HG03060 (cell line): Measurements from ENCODE around the gene DNAAF1.
"Not testable (repeated sequence)": the region's sequence is repeated elsewhere in the genome, so short reads cannot be mapped to it uniquely, and the experiment has no call there.

Experiments used
- ATAC-seq: cut with Tn5 transposase; IDR thresholded peaks from one replicate; pipeline ENCODE4 v1.9.1; 2021; ENCODE audit warnings: low read depth, moderate number of reproducible peaks; ENCODE audit not compliant: unreplicated experiment

Gene DNAAF1

DNA sequence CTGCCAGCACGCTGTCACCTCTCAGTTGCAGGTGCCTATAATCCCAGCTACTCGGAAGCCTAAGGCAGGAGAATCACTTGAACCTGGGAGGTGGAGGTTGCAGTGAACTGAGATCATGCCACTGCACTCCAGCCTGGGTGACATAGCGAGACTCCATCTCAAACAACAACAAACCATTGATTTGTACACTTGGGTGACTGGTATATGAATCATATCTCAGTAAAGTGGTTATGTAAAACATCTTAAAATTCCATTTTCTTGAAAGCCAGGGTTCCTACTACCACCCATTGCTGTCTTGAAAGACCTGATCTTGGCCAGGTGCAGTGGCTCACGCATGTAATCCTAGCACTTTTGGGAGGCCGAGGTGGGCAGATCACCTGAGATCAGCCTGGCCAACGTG, 60.0 kb downstream of the DNAAF1 start:
- ATAC-seq, result not testable (repeated sequence)

DNA sequence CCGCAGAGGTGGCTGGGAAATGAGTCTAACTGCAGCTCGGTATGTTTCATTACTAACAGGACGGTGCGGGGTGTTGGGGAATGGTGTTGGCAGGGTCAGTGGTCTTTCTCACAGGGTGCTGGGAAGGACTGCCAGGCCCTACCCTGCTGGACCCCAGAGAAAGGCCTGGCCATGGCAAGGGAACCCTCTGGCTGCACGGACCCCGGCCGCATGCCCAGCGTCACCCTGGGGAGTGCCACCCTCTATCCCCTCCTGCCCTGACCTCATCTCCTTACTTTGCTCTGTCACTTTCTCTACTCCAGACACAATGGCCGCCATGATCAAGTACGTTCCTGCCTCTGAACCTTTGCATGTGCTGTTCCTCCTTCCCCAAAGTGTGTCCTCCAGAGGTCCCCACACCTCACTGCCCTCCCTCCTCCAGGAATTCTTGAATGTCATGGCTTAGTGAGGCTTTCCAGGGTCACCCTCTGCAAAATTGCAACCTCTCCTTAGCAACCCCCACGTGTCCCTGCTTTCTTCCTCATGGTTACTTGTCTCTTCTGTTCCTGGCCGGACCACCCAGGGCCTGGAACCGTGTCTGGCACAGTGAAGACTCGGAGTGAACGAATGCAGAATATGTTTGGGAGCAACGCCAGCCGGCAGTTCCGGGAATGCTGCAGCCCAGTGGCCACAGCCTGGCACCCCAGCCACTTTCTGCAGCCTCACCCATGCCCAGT, 61.0 kb downstream of the DNAAF1 start:
- ATAC-seq, result no peak

DNA sequence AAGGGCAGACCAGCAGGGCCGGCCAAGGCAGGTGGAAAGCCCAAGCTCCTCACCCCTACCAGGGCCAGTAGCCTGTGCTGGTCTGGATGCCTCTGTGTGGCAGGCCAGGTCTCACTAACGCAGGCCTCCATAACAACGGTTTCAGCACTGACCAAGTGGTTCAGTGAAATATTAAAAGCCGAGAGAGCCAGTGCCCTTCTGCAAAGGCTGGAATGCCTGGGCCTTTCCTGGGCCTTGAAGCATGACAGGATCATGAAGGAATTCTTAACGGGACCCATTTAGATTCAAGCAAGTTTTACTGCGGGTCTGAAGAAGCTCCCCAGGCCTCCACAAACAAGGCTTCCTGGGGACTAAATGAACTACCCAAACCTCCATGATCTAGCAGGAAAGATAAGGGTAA, 62.1 kb downstream of the DNAAF1 start:
- no peak for ATAC-seq

DNA sequence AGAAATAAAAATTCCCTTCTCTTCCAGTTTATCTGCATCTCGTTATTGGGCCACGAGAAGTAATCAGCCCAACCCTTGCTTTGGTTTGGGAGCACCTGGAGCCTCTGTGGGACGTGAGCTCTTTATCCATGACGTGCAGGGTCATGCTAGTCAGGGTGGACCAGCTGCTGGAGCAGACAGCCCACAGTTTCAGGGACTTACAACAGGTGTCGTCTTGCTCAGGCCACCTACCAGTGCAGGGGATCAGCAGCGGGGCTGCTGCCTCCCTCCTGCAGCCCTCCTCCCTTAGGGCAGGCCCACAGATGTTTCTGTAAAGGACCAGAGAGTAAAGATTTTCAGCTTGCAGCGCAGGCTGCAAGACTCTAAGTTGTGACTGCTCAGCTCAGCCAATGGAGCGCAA, 62.8 kb downstream of the DNAAF1 start:
- no peak for ATAC-seq

DNA sequence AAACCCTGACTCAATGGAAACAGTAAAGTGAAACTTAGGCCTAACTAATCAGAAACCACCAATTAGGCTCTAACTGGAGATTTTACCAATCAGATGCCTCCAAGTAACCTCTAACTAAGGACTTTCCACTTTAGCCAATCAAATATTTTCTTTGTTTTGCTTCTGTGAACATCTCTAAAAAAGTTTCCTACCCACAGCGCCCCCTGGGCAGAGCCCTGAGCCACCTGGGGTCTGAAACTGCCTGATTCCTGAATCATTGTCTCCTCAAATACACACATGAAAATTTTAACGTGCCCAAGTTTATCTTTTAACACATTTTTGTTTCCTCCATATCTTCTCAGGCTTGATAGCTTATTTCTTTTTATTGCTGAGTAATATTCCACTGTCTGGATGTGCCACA, 64.9 kb downstream of the DNAAF1 start:
- no peak for ATAC-seq

DNA sequence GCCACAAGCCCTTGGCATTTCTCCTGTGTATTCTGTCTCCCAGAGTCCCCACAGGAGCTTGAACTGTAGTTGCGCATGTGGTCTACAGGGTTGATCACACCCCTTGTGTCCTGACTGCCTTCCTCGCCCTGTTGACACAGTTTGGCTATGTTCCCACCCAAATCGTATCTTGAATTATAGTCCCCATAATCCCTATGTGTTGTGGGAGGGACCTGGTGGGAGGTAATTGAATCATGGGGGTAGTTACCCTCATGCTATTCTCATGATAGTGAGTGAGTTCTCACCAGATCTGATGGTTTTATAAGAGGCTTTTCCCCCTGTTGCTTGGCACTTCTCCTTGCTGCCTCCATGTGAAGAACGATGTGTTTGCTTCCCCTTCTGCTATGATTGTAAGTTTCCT, 67.0 kb downstream of the DNAAF1 start:
- no peak for ATAC-seq

DNA sequence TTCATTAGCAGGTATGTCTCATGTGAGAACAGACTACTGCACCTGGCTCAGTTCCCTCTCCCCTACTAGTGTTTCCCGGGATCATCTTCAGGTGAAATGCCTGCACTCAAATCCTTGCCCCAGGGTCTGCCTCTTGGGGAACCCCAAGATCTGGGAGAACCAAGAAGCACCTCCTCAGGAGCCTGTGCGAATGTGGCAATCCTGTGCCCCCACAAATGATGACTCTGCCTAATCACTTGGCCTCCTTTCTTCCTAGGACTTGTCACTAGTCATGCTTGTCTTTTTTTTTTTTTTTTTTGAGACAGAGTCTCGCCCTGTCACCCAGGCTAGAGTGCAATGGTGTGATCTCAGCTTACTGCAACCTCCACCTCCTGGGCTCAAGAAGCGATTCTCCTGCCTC, 67.5 kb downstream of the DNAAF1 start:
- no peak for ATAC-seq

DNA sequence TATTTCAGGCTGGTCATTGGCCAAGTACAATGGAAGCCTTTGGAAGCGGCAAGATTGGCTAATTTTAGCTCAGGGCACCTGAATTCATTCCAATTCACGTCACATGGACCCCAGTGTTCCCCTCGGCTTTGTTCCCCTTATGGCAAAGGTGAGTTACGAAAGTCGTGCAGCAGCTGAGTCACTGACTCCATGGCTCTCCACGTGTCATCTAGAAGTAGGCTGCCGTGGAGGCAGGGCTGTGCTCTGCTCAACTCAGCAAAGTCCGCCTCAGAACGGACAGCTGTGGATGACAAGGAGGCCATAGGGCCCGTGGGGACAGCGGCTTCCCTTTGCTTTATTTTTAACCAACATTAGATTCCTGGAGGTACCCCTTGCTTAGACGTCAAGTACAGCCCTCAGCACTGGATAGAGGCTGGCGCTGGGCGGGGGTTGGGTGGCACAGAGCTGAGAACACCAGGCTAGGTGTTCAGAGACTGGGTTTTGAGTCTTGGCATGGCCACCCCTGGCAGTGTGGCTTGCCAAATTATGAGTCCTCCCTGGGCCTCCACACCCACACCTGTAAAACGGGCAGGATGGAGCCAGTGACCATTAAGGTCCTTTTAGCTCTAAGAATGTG, 69.5 kb downstream of the DNAAF1 start:
- ATAC-seq, result no peak

DNA sequence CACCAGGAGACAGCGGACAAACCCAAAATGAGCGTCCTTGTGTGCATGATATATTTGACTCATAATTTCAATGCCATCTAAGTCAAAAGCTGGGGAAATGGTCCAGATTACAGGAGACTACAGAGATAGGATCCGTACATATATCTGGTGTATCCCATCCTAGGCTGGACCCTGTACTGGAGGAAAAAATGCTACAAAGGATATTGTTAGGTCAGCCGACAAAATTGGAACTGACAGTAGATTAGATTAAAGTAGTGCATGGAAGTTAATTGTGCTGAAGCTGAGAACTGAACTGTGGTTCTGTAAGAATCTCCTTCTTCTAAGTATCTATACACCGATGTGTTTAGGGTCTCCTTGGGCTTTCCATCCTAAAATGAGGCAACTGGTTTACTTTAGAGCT, 70.4 kb downstream of the DNAAF1 start:
- ATAC-seq, result no peak

DNA sequence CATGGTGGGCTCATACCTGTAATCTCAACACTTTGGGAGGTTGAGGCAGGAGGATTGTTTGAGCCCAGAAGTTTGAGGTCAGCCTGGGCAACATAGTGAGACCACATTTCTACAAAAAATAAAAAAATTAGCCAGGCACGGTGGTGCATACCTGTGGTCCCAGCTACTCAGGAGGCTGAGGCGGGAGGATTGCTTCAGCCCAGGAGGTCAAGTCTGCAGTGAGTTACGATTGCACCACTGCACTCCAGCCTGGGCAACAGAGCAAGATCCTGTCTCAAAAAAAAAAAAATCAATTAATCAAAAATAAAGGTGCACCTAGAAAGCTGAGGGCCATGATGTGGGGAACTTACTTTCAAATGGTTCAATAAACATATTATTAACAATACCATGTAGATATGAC, 71.0 kb downstream of the DNAAF1 start:
- not testable (repeated sequence) for ATAC-seq

DNA sequence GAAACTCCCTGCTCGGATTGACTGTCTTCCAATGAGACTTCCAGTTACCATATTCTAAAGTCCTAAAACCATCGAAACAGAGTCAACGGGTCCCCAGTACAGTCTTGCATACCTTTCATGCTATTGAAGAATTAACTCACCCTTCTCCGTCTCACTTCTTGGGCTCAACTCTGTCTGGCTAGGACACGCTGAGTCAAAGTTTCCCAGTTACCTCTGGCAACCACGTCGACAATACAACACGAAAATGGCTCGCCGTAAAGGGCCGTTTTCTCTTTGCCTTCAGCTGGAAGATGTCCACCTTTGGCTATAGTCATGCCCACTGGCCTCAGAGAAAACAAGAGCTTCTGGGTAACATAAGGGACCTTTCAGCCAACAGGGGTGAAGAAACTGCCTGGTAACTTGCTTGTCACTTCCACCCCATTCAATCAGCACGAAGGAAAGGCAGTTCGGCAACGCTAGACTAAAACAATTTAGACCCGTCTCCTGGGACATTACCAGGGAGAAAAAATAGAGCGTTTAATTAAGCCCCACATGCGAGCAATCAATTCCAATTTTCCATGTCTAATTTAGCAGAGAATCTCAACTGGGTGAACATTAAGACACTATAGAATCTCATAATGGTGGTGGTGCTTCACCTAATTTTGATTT, 73.2 kb downstream of the DNAAF1 start:
- ATAC-seq, result no peak

DNA sequence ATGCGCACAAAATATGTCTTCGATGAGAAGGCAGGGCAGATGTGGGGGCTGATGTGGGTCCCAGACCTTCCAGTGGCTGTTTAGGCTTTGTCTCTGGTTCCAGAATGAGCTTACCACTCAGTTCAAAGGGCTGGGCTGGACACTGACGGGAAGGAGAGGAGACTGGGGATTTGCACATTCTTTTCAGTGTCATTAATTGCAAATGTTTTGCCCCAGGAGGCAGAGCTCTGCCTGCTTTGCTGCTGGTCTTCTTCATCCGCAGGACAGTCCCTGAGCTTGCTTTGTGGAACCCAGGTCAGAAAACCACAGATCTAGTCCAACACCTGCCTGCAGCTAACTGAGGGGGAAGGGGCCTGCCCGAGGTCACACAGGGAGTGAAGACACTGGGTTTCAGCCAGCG, 73.8 kb downstream of the DNAAF1 start:
- no peak for ATAC-seq

DNA sequence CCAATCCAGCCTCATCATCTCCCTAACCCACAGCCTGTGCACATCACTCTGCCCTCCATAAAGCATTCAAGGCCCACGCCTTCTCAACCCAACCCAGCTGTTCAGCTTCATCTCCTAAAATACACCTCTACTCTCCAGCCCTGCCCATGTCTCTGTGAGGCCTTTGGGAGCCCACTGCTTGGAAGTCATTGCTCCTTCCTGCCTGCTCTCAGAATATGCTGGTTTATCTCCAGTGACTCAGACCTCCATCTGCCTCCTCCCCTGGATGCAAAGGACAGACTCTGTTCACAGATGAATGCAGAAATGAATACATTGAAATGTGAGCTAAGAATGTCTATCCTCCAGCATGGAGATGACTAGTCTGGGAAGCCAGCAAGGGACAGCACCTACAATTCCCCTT, 75.7 kb downstream of the DNAAF1 start:
- ATAC-seq, result no peak

DNA sequence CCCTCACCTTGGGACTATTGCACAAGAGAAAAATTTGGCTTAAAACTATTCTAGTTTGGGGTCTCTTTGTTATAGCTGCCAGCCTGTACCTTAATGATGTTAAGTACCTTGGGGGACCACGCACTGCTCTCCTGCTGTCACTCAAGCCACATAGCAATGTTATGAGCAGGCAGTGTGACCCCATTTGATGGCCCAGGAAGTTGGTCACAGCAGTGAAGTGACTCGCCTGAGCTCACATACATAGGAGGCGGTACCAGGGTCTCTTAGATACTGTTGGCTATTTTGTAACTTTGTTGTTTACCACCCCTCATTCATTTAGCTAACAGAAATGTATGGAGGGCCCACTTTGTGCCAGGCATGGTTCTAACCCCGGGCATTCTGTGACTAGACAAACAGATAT, 78.3 kb downstream of the DNAAF1 start:
- ATAC-seq, result no peak

DNA sequence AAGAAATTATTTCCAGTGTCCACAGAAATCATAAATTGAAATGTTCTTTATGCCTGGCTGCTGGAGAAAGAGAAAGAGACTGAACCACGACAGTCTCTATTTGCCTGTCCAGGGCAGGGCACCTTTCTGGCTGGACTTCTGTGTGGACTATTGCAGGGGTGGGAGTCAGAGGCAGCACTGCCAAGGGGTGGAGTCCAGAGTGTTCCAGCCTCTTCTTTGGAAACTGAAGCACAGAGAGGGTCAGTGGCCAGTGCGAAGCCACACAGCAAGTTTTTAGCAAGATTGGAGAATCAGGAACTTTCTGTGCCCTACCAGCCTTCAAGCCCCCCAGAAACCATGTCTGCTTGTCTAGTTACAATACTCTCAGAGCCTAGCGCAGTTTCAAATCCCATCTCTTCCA, 79.4 kb downstream of the DNAAF1 start:
- no peak for ATAC-seq

DNA sequence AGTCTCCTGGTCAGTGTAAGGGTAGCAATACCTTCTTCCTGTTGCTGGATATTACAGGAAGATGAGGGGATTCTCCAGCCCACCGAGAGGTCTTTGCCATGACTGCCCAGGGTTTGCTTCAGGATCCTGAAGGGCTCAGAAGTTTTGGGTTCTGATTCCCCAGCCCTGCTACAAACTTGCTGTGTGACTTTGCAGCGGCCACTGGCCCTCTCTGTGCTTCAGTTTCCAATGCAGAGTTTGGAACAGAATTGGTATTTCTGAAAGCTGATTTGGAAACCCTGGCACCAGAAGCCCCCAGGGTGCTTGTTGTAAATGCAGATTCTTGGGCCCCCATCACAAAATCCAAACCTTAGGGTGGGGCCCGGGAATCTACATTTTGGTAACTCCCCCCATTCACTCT, 80.0 kb downstream of the DNAAF1 start:
- ATAC-seq, result no peak

DNA sequence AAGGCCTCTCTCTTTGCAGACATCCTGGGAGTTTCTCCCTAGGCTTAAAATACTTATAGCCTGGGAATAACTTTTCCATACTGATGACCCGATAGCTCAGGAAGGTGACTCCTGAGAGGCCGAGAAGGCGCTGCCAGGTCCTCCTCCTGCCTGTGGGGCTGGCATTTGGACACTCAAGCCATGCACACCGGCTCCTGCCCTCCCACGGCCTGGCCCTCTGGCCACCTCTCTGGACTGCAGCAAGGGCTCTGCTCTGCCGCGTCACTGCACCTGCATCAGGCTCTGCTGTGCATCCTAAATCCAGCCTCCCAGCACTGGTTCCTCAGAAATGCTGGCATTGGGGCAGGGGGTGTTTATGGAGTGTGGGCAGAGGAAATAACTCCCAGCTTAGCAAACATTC, 80.5 kb downstream of the DNAAF1 start:
- ATAC-seq, result no peak

DNA sequence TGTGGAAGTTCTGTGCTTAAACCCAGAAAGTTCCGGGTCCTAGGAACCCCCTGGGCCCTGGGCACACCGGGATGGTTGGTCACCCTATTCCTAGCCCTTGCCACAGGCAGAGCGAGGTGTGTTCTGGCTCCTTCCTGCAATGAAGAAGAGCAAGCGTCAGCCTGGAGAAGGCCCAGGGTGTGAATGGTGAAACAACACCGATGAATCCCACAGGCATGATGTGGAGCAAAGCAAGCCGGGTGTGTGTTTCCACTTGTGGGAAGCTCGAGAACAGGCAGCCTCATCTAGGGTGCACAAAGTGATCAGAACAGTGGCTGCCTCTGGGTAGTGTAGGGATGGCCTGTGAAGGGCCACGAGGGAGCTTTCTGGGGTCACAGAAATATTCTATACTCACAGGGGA, 80.9 kb downstream of the DNAAF1 start:
- ATAC-seq, result no peak
